GM12878 (cell line): ENCODE measurements around the gene FAM229B. TPM values are rescaled to one million over a fixed set of nuclear protein-coding genes. Genes with fewer than 3 reads are reported as not detected.

Experiments
- BCL11A ChIP-seq: IDR thresholded peaks from 2 replicates; pipeline ENCODE4 v1.6.1; 2011; ENCODE audit warnings: low read depth, low read length
- CBFB ChIP-seq: IDR thresholded peaks from 2 replicates; pipeline ENCODE4 v1.6.1; 2016; ENCODE audit warnings: antibody characterized with exemption, low read depth
- EP300 ChIP-seq, 2 experiments: fragments of 150-350 bp in 1 of 2; IDR thresholded peaks; 2 replicates each; pipeline ENCODE4 v1.6.1; 2011 to 2012; ENCODE audit warnings: low read depth in 2 of 2, low read length in 2 of 2, borderline replicate concordance in 1 of 2, improper control_type of control experiment in 1 of 2, inconsistent platforms in 1 of 2; ENCODE audit not compliant: control insufficient read depth in 1 of 2
- IKZF1 ChIP-seq: fragments of 450-650 bp; conservative IDR thresholded peaks from 2 replicates; pipeline ENCODE4 v1.6.1; 2017; ENCODE audit warnings: antibody characterized with exemption, mild to moderate bottlenecking
- KLF5 ChIP-seq: fragments of 450-650 bp; IDR thresholded peaks from 2 replicates; pipeline ENCODE4 v1.6.1; 2014; ENCODE audit warnings: mild to moderate bottlenecking; ENCODE audit not compliant: partially characterized antibody
- MEF2A ChIP-seq: IDR thresholded peaks from 2 replicates; pipeline ENCODE4 v1.6.1; 2011; ENCODE audit warnings: low read depth, mild to moderate bottlenecking, low read length, moderate library complexity; ENCODE audit not compliant: insufficient read depth
- MEF2B ChIP-seq: fragments of 450-650 bp; IDR thresholded peaks from 2 replicates; pipeline ENCODE4 v1.6.1; 2018; ENCODE audit warnings: mild to moderate bottlenecking, moderate library complexity; ENCODE audit not compliant: partially characterized antibody, poor library complexity, severe bottlenecking
- MTA2 ChIP-seq: fragments of 450-650 bp; IDR thresholded peaks from 2 replicates; pipeline ENCODE4 v1.6.1; 2016; ENCODE audit warnings: low read depth, mild to moderate bottlenecking, moderate library complexity
- MTA3 ChIP-seq: IDR thresholded peaks from 2 replicates; pipeline ENCODE4 v1.6.1; 2012; ENCODE audit warnings: low read length, inconsistent platforms, borderline replicate concordance
- NBN ChIP-seq: fragments of 450-650 bp; IDR thresholded peaks from 2 replicates; pipeline ENCODE4 v1.6.1; 2016
- POLR2A ChIP-seq: IDR thresholded peaks from 2 replicates; pipeline ENCODE4 v1.6.1; 2011; ENCODE audit warnings: low read depth, mild to moderate bottlenecking, low read length
- POLR2AphosphoS5 ChIP-seq: IDR thresholded peaks from 2 replicates; pipeline ENCODE4 v1.6.1; 2011; ENCODE audit warnings: mild to moderate bottlenecking, low read length, inconsistent platforms
- POU2F2 ChIP-seq: IDR thresholded peaks from 3 replicates; pipeline ENCODE4 v1.6.1; 2011; ENCODE audit warnings: low read depth, mild to moderate bottlenecking, low read length, borderline replicate concordance
- RELA ChIP-seq: fragments of 450-650 bp; IDR thresholded peaks from 2 replicates; pipeline ENCODE4 v1.8.0; 2014; ENCODE audit warnings: borderline replicate concordance; ENCODE audit not compliant: partially characterized antibody
- RUNX3 ChIP-seq: IDR thresholded peaks from 2 replicates; pipeline ENCODE4 v1.6.1; 2012; ENCODE audit warnings: low read length, inconsistent platforms
- SIN3A ChIP-seq: IDR thresholded peaks from 2 replicates; pipeline ENCODE4 v1.6.1; 2012; ENCODE audit warnings: low read depth, low read length, improper control_type of control experiment
- SMARCA5 ChIP-seq: fragments of 450-650 bp; IDR thresholded peaks from 2 replicates; pipeline ENCODE4 v1.6.1; 2017; ENCODE audit warnings: mild to moderate bottlenecking
- SP1 ChIP-seq: IDR thresholded peaks from one replicate; pipeline ENCODE4 v1.6.1; 2011; ENCODE audit warnings: low read depth, low read length
- SPI1 ChIP-seq: IDR thresholded peaks from 2 replicates; pipeline ENCODE4 v1.6.1; 2011; ENCODE audit warnings: low read depth, mild to moderate bottlenecking, low read length, moderate library complexity, borderline replicate concordance; ENCODE audit not compliant: insufficient read depth
- SREBF2 ChIP-seq: IDR thresholded peaks from 2 replicates; pipeline ENCODE4 v1.6.1; 2012; ENCODE audit warnings: mild to moderate bottlenecking, low read length
- TCF12 ChIP-seq: IDR thresholded peaks from 2 replicates; pipeline ENCODE4 v1.6.1; 2011; ENCODE audit warnings: low read depth, mild to moderate bottlenecking, low read length
- ZBED1 ChIP-seq: IDR thresholded peaks from 2 replicates; pipeline ENCODE4 v1.6.1; 2016; ENCODE audit warnings: borderline replicate concordance
- polyA plus RNA-seq, 11 experiments: library from polyadenylated mRNA; depleted of rRNA in 4 of 11; unstranded in 6 of 11; stranded (reverse) in 5 of 11; fragments of >200 nt; fragmentation: Nextera tagmentation in 4 of 11; fragmentation: Illumina TruSeq in 1 of 11; extraction: Ambion mirVana in 4 of 11; extraction: Trizol in 1 of 11; gene quantifications; 1 replicate in 1 of 11; 2 replicates in 10 of 11; pipeline versions ENCODE4 v1.2.1 to v1.2.3, GENCODE V29; 2011 to 2016; ENCODE audit warnings: inconsistent platforms in 2 of 11, missing spikeins in 2 of 11, low read depth in 1 of 11
- total RNA-seq, 4 experiments: library from RNA; depleted of rRNA in 3 of 4; stranded (reverse); fragments of >200 nt in 3 of 4; fragmentation: Illumina TruSeq in 1 of 4; extraction: Trizol in 1 of 4; gene quantifications; 2 replicates each; pipeline versions ENCODE4 v1.2.1 to v1.2.3, GENCODE V29; 2013 to 2021
- TF ChIP-seq, protein P1 (sequence below): IDR thresholded peaks from 2 replicates; pipeline ENCODE4 v1.6.1; 2012; ENCODE audit warnings: low read depth, low read length, improper control_type of control experiment
- TF ChIP-seq, protein P2 (sequence below): fragments of 450-650 bp; IDR thresholded peaks from 2 replicates; pipeline ENCODE4 v1.6.1; 2017; ENCODE audit warnings: low read depth, mild to moderate bottlenecking, moderate library complexity
- TF ChIP-seq, protein P3 (sequence below): IDR thresholded peaks from 2 replicates; pipeline ENCODE4 v1.6.1; 2012; ENCODE audit warnings: low read depth, low read length, improper control_type of control experiment
- TF ChIP-seq, protein P4 (sequence below), 3 experiments: IDR thresholded peaks in 2 of 3; conservative IDR thresholded peaks in 1 of 3; 2 replicates each; pipeline ENCODE4 v1.5.1; 2011; ENCODE audit warnings: low read depth in 3 of 3, low read length in 3 of 3, mild to moderate bottlenecking in 3 of 3, control low read depth in 2 of 3, moderate library complexity in 2 of 3, inconsistent platforms in 1 of 3, mixed read lengths in 1 of 3; ENCODE audit not compliant: control insufficient read depth in 2 of 3, insufficient read depth in 1 of 3; ENCODE audit errors: extremely low read depth in 1 of 3

Gene FAM229B
- total and polyA plus RNA-seq, 10 of the 15 experiments (the other 5 are each of a cell fraction or from before 2014, with no cell fraction given): 0.82 to 5.7 (median 3.1) TPM

DNA sequence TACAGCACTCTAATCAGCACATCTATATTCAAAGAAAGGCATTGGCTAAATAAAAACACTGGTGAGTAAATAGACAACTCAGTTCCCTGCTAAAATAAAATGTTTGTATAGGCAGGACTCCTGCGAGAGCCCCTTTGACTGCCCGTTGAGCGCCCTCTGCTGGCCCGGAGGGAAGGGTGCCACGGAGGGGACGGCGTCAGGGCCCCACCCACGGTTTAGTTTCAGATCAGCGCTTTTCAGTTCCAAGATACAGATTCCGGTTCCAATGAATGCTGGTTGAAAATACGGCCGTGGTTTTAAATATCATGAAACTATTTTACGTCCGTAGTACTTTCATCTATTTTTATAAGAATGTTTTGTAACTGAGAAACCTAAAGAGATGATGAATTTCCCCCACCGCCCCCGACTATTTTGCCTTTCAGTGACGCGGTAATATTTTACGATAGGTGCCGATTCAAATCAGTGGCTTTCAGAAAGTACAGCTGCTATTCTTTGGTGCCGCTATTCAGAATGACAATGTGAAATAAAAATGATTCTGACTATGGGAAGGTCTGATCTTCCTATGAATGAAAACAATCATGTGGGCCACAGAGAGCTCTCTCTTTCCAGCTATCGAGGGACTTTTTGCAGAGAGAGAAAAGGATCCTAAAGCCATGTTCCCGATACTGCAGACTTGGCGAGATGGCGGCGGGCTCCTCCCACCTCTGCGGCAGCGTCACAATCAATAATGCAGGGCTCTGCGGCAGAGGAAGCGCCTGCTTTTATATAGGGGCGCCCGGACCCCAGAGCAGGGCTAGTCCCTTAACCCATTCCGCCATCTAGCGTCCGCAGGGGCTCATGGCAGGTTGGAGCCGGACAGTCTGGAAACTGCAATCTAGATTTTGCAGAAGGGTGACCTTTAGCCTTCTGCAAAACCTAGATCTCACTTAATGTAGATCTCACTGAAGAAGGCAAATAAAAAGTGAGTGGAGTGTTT lies 44.1 kb upstream of the FAM229B start (continued):
- TF ChIP-seq KLF5 (no peak), RUNX3 (peak; percentile 5), SPI1 (peak; percentile 54), BCL11A (no peak), MTA2 (no peak), SIN3A (no peak; the same call in 1 of the 2 replicates), POLR2AphosphoS5 (no peak), NBN (peak; percentile 39; the same call in 1 of the 2 replicates), MEF2A (peak; percentile 36; the same call in 1 of the 2 replicates), CBFB (0 out of 2 replicates have a peak, but pooled peaks have one; percentile 13), RELA (no peak), SP1 (peak; percentile 20), IKZF1 (peak; percentile 36), MTA3 (no peak), SMARCA5 (peak; percentile 86; the same call in 1 of the 2 replicates), POLR2A (0 out of 2 replicates have a peak, but pooled peaks have one; percentile 32), SREBF2 (0 out of 2 replicates have a peak, but pooled peaks have one; percentile 36), POU2F2 (peak; percentile 53; the same call in 1 of the 3 replicates), TCF12 (no peak), MEF2B (peak; percentile 8), EP300 (IDR thresholded peaks at IDR 0.05; ENCODE audit: borderline replicate concordance in 1 of 2, control insufficient read depth in 1 of 2, low read depth in 2 of 2, low read length in 2 of 2) (peak in 1 of 2 experiments; percentile 50; a peak in 1 of 4 replicates), ZBED1 (peak; percentile 77; the same call in 1 of the 2 replicates)
- TF ChIP-seq, protein P1, sequence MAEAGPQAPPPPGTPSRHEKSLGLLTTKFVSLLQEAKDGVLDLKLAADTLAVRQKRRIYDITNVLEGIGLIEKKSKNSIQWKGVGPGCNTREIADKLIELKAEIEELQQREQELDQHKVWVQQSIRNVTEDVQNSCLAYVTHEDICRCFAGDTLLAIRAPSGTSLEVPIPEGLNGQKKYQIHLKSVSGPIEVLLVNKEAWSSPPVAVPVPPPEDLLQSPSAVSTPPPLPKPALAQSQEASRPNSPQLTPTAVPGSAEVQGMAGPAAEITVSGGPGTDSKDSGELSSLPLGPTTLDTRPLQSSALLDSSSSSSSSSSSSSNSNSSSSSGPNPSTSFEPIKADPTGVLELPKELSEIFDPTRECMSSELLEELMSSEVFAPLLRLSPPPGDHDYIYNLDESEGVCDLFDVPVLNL: no peak
- TF ChIP-seq, protein P2, sequence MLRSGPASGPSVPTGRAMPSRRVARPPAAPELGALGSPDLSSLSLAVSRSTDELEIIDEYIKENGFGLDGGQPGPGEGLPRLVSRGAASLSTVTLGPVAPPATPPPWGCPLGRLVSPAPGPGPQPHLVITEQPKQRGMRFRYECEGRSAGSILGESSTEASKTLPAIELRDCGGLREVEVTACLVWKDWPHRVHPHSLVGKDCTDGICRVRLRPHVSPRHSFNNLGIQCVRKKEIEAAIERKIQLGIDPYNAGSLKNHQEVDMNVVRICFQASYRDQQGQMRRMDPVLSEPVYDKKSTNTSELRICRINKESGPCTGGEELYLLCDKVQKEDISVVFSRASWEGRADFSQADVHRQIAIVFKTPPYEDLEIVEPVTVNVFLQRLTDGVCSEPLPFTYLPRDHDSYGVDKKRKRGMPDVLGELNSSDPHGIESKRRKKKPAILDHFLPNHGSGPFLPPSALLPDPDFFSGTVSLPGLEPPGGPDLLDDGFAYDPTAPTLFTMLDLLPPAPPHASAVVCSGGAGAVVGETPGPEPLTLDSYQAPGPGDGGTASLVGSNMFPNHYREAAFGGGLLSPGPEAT: 0 out of 2 replicates have a peak, but pooled peaks have one; percentile 16
- TF ChIP-seq, protein P3, sequence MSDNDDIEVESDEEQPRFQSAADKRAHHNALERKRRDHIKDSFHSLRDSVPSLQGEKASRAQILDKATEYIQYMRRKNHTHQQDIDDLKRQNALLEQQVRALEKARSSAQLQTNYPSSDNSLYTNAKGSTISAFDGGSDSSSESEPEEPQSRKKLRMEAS: 0 out of 2 replicates have a peak, but pooled peaks have one; percentile 25
- TF ChIP-seq, protein P4, sequence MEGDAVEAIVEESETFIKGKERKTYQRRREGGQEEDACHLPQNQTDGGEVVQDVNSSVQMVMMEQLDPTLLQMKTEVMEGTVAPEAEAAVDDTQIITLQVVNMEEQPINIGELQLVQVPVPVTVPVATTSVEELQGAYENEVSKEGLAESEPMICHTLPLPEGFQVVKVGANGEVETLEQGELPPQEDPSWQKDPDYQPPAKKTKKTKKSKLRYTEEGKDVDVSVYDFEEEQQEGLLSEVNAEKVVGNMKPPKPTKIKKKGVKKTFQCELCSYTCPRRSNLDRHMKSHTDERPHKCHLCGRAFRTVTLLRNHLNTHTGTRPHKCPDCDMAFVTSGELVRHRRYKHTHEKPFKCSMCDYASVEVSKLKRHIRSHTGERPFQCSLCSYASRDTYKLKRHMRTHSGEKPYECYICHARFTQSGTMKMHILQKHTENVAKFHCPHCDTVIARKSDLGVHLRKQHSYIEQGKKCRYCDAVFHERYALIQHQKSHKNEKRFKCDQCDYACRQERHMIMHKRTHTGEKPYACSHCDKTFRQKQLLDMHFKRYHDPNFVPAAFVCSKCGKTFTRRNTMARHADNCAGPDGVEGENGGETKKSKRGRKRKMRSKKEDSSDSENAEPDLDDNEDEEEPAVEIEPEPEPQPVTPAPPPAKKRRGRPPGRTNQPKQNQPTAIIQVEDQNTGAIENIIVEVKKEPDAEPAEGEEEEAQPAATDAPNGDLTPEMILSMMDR (IDR thresholded peaks at IDR 0.05 in 2 of 3, conservative IDR thresholded peaks at IDR 0.05 in 1 of 3; ENCODE audit: control insufficient read depth in 2 of 3, extremely low read depth in 1 of 3, insufficient read depth in 1 of 3, low read depth in 3 of 3, low read length in 3 of 3): peak; percentile 97 to 98 (median 97)
